GM18873 (cell line): ENCODE results near the gene UBE2O.
A peak's percentile ranks its signal among the peaks of the same experiment; 100 is the strongest.

ENCODE experiments used
- ATAC-seq: cut with Tn5 transposase; IDR thresholded peaks from one replicate; pipeline ENCODE4 v1.9.1; 2021; ENCODE audit warnings: mild to moderate bottlenecking, moderate library complexity, moderate number of reproducible peaks; ENCODE audit not compliant: unreplicated experiment, low FRiP score

Gene UBE2O

DNA sequence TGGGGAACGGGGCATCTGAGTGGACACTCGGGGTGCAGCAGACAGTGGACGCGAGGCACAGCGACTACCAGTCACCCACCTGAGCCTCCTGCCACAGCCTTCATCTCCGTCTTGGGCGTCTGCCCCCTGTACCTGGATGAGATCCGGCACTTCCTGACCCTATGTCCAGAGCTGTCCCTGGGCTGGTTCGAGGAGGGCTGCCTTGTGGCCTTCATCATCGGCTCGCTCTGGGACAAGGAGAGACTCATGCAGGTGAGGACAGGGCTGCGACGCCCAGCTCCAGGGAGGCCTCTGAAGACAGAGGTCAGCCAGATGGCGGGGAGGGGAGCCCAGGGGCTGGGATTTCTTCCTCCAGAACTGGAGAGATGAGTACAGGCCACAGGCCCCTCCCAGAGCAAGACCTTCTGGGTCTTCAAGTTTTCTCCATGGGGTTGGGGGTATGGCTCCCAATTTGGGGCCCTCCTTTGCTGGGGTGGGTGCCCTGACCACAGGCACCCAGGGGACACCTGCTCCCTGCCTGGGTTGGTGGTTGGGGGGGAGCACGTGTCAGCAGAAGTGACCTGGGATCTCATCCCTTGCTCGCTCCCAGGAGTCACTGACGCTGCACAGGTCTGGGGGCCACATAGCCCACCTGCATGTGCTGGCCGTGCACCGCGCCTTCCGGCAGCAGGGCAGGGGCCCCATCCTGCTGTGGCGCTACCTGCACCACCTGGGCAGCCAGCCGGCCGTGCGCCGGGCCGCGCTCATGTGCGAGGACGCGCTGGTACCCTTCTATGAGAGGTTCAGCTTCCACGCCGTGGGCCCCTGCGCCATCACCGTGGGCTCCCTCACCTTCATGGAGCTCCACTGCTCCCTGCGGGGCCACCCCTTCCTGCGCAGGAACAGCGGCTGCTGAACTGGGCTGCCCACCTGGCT is 16.4 kb upstream of the UBE2O start:
- ATAC-seq = no peak

- no peak for ATAC-seq
Measured at GRCh38 chr17:76468634-76469010, 15.7 kb upstream of the UBE2O start.

DNA sequence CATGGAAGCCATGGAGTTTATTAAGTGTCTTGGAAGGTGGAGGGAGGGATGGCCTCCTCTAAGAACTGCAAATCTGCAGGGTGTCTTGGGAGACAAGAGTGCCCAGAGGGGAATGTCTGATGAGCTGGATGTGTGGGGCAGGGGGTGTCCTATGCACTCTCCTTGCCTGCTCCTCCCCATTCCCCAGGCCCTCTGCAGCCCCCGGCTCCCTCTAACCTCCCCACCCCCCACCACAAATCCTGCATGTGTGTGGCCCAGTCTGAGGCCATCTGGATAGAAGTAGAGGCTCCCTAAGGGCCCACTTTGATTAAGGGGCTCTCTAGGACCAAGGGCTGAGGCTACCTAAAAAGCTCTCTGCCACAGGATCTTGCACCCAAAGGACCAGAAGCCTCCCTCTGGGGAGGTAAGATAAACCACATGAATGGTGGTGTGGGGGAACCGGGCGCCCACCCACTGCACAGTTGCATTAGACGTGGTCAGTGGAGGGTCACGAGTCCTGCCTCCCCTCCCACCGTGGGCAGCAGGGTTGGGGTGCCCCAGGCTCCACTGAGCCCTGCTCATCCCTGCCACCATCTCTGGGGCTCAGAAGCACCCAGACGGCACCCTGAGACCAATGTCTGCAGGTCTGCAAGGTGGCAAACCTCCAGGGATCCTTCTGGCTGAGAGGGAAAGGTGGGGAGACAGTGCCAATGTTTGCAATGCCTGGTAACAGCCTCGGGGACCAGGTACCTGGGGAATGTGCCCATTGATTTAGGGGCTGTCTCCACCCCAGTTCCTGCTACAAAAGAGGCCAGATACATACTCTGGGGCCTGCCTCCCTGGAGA is 15.1 kb upstream of the UBE2O start:
- no peak for ATAC-seq

DNA sequence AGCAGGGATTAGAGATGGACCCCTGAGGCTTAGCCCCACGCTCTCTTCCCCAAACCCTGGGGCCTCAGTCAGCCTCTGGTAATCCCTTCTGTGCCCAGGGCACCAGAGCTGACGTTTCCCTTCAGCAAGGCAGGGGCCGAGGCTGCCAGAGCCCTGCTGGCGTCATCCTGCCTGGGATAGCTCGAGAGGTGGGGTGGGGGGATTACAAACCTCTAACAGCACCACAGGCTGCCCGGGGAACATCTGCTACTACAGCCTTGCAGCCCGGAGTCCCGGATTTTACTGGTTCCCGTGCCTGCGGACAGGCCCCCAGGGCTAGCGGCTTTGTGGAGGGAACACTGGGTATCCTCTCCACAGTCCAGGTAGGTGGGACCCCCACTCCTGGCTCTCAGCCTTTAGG is 14.4 kb upstream of the UBE2O start, which contains the start of gene AANAT:
AANAT (plus strand) TSS at position 238 of the 400 bp plus-strand sequence. CDS start 1,144 bp downstream, outside the sequence.
- no peak for ATAC-seq

GRCh38 chr17:76466775-76467130 is 13.8 kb upstream of the UBE2O start:
- no peak for ATAC-seq

DNA sequence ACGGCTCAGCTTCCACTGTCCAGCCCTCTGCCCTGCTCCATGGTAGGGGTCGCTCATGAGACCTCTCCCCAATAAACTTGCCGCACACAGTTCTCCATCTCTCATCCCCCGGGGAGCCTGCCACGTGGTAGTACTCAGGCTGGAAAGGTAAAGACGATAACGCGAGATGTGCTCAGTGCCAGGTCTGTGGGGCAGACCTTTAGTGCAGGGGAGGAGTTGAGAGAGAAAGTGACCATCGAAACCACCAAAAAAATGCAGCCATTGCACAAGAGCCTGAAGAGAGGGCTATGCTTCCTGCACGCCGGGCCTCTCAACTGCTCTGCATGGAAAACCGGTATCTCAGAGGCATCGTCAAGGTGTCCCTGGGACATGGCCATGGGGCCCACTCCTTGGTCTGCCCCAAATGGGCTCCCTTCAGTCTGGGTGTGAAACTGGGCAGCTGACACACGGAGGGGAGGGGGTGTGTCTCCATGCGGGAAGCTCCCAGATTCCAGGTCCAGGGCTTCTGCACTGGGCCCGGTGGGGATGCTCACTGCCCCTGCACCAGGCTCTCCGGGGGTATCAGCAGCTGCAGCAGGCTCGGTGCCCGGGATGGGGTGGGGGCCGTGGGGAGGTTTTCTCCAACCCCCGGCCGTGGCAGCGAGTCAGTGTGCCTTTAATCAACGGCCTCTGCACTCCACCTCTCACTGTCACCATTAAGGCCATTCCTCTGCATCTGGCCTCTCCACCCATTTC is 9.8 kb upstream of the UBE2O start:
- ATAC-seq = no peak

GRCh38 chr17:76461765-76462555 is 9.0 kb upstream of the UBE2O start:
- no peak for ATAC-seq

DNA sequence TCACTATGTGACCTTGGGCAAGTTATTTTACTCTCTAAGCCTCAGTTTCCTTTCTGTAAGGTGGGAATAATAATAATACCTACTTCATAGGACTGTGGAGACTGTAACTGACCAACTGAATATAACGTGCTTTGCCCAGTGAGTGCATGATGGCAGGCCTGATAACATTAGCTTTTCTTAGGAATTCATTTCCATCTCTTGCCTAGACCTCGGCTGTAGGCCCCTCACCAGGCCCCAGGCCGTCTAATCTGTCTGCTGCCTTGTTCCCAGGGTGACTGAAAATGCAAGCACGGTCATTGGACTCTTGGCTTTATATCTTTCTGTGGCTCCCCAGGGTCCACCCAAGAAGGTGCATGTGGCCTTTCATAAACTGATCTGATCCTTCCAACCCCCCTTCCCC is 6.7 kb upstream of the UBE2O start:
- ATAC-seq = no peak

DNA sequence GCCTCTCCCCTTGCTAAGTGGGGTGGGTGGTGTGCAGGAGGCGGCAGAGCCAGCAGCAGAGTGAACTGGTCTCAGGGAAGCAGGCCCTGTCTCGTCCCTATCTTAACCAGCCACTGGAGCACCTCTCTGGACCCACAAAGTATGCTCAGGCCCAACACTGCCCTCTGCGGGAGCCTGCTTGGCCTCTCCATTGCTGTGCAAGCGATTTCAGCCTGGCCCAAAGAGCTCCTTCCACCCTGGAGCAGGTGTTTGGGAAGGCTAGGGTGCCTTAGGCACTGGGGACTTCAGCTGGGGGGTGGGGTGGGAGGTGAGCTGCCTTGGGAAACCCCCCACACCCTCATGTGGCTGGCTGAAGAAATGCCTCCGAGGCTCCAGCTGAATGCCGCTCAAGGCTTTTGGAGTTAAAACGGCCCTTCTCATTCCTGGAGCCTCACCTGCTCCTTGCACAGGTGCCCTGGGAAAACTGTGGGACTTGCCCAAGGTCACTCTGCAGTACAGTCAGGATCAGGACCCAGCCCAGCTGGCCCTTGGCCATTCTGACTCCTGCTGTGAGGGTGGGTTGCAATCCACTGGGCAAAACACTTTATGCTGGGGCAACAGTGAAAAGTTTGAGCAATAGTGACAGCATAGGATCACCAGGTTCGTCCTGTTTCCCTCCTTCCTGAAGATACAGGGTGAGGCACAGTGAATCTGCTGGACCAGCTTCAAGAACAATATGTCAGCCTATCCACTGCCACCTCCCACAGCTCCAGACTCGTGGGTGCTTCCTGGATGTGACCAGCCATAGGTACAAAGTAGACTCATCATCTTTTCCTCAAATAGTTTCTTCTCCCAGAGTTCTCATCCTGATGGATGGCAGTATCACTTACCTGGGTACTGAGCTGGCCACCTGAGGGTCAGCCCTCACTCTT is 5.9 kb upstream of the UBE2O start:
- ATAC-seq = no peak

- ATAC-seq = no peak
Measured at GRCh38 chr17:76453431-76453743, 435 bp upstream of the UBE2O start.

- ATAC-seq = peak; percentile 13
Measured at GRCh38 chr17:76452127-76452659, 759 bp downstream of the UBE2O start.

DNA sequence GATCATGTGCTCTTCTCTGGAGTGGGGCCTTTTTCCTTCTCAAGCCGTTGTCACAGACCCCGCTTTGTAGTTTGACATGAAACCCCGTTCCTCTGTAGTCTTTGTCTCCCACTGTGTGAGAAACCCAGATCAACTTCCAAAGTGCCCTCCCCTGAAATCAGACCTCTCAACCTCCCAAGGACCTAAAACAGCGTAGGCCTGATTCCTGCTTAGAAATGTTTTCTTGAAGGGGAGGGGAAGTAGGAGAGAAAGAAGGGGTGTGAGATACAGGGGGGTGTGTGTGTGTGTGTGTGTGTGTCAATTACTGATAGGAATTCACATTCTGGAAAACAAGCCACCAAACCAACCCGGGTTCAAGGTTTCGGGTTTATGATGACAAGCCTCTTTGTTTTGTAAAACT is 1.4 kb downstream of the UBE2O start:
- no peak for ATAC-seq

GRCh38 chr17:76449126-76449525 is 3.8 kb downstream of the UBE2O start:
- ATAC-seq = no peak

DNA sequence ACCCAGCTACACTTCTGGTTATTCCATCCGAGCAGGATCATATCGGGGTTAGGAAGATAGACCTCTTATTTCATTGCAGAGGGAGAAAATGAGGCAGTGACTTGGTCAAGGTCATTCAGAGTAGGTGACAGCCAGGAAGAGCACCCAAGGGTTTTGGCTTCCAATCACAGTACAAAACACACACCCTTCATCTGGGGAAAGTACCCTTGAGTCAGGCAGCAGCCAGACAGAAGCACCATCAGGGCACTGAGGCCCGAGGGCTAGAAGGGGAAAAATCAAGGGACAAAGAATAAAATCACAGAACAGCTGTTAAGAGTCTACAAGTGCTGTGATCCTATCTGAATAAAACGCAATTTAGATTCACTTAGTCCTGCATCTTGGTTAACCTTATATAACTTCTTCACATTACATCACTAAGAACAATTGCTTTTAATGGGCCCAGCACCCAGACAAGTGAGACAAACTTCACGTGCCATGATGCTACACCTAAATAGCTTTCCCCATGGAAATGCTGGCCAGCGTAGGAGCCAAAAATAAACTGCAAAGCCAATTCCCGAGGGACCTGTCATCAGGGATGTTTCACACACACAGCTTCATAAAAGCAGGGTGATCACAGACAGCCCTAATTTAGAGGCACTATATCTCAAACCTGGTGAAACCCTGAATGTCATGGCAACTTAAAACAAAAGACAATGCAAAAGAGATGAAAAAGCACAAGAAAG is 4.9 kb downstream of the UBE2O start:
- no peak for ATAC-seq

DNA sequence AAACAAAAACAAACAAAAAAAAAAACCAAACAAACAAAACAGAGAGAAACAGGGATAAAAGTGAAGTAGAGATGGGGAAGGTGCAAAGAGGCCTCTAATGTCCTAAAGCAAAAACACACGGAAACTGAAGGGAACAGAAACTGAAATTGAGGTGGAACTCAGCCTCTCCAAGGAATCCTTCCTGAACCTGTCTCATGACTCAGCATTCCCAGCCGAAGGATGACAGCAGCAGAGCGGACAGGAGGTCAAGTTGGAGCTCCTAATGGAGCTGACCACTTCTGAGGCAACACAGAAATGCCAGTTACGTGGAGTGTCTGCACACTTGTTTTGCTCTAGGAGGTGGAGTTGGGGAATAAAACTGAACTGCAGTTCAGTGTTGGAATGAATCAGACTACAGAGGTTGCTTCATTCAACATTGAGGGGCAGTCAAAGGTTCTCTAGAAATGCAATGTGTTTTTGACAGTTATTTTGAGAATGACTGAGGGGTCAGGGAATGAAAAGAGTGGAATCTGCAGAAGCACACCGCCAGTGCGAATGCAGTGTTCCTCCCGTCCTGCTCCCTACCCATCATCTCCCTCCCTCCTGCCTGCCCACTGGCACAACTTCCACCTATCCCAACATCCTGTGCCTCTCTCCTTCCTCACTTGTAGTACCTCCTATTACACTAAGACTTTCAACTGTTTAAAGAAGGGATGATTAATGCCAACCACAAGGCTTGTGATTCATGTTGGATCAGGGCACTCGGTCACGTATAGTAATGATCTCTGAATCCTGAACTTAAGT is 6.3 kb downstream of the UBE2O start:
- no peak for ATAC-seq

GRCh38 chr17:76445697-76446448 is 7.1 kb downstream of the UBE2O start:
- ATAC-seq = no peak
